HepG2 (cell line): ENCODE data around the gene ABCC3. TPM values are rescaled to one million over a fixed set of nuclear protein-coding genes. Genes with fewer than 3 reads are reported as not detected.

ENCODE experiments used
- ARID3A ChIP-seq: IDR thresholded peaks from 2 replicates; pipeline ENCODE4 v1.6.1; 2012; ENCODE audit warnings: low read depth, low read length, improper control_type of control experiment
- ATF5 ChIP-seq: sonication (generic); formaldehyde crosslinking; IDR thresholded peaks from 2 replicates; pipeline ENCODE4 v1.4.0; 2020; ENCODE audit warnings: mild to moderate bottlenecking, low read depth, missing genetic modification reagents
- CAMTA2 ChIP-seq: sonication (generic); formaldehyde crosslinking; IDR thresholded peaks from 2 replicates; pipeline ENCODE4 v1.4.0; 2020; ENCODE audit warnings: mild to moderate bottlenecking, missing genetic modification reagents, borderline replicate concordance
- CBFB ChIP-seq: sonication (generic); formaldehyde crosslinking; IDR thresholded peaks from 2 replicates; pipeline ENCODE4 v1.4.0; 2020; ENCODE audit warnings: missing genetic modification reagents
- CHD2 ChIP-seq: IDR thresholded peaks from 2 replicates; pipeline ENCODE4 v1.6.1; 2011; ENCODE audit warnings: low read depth, low read length, improper control_type of control experiment
- FOXO4 ChIP-seq: sonication (generic); formaldehyde crosslinking; conservative IDR thresholded peaks from 2 replicates; pipeline ENCODE4 v1.8.1; 2023; ENCODE audit warnings: missing genetic modification reagents
- HNF4A ChIP-seq: sonication (generic); formaldehyde crosslinking; IDR thresholded peaks from 2 replicates; pipeline ENCODE4 v1.4.0; 2020; ENCODE audit warnings: missing genetic modification reagents
- KDM3A ChIP-seq: IDR thresholded peaks from 2 replicates; pipeline ENCODE4 v1.6.1; 2018; ENCODE audit warnings: low read depth, missing compliant biosample characterization
- NFE2L2 ChIP-seq: fragments of 150-350 bp; IDR thresholded peaks from 2 replicates; pipeline ENCODE4 v1.6.1; 2014; ENCODE audit warnings: low read length
- NFYC ChIP-seq: IDR thresholded peaks from 2 replicates; pipeline ENCODE4 v1.6.1; 2016; ENCODE audit warnings: missing genetic modification reagents, missing compliant biosample characterization
- NR2F2 ChIP-seq: IDR thresholded peaks from 2 replicates; pipeline ENCODE4 v1.6.1; 2012; ENCODE audit warnings: low read depth, inconsistent platforms, borderline replicate concordance
- ONECUT2 ChIP-seq: sonication (generic); formaldehyde crosslinking; IDR thresholded peaks from 2 replicates; pipeline ENCODE4 v1.4.0; 2020; ENCODE audit warnings: missing genetic modification reagents
- POLR2AphosphoS5 ChIP-seq: IDR thresholded peaks from 2 replicates; pipeline ENCODE4 v1.6.1; 2012; ENCODE audit warnings: low read depth, low read length
- PREB ChIP-seq: sonication (generic); formaldehyde crosslinking; IDR thresholded peaks from 2 replicates; pipeline ENCODE4 v1.4.0; 2020; ENCODE audit warnings: missing genetic modification reagents
- SMC3 ChIP-seq: IDR thresholded peaks from 2 replicates; pipeline ENCODE4 v1.6.1; 2011; ENCODE audit warnings: low read length, improper control_type of control experiment
- ZMYM4 ChIP-seq: sonication (generic); formaldehyde crosslinking; IDR thresholded peaks from 2 replicates; pipeline ENCODE4 v1.8.1; 2023; ENCODE audit warnings: mild to moderate bottlenecking, missing genetic modification reagents
- ZNF10 ChIP-seq: sonication (generic); formaldehyde crosslinking; IDR thresholded peaks from 2 replicates; pipeline ENCODE4 v1.4.0; 2020; ENCODE audit warnings: mild to moderate bottlenecking, low read depth, missing genetic modification reagents, borderline replicate concordance
- ZNF225 ChIP-seq: sonication (generic); formaldehyde crosslinking; IDR thresholded peaks from 2 replicates; pipeline ENCODE4 v1.4.0; 2020; ENCODE audit warnings: mild to moderate bottlenecking, missing genetic modification reagents
- ZNF276 ChIP-seq: sonication (generic); formaldehyde crosslinking; IDR thresholded peaks from 2 replicates; pipeline ENCODE4 v1.4.0; 2020; ENCODE audit warnings: mild to moderate bottlenecking, low read depth, missing genetic modification reagents
- ZNF343 ChIP-seq: sonication (generic); formaldehyde crosslinking; IDR thresholded peaks from 2 replicates; pipeline ENCODE4 v1.4.0; 2020; ENCODE audit warnings: mild to moderate bottlenecking, missing genetic modification reagents
- ZNF362 ChIP-seq: sonication (generic); formaldehyde crosslinking; IDR thresholded peaks from 2 replicates; pipeline ENCODE4 v1.4.0; 2020; ENCODE audit warnings: missing genetic modification reagents, mild to moderate bottlenecking, borderline replicate concordance
- ZNF746 ChIP-seq: sonication (generic); formaldehyde crosslinking; IDR thresholded peaks from 2 replicates; pipeline ENCODE4 v1.8.0; 2022; ENCODE audit warnings: mild to moderate bottlenecking, missing genetic modification reagents
- polyA plus RNA-seq, 8 experiments: library from polyadenylated mRNA; depleted of rRNA in 3 of 8; stranded (reverse) in 7 of 8; unstranded in 1 of 8; fragments of >200 nt; fragmentation: Illumina TruSeq in 4 of 8; extraction: Trizol in 4 of 8; gene quantifications; 2 replicates each; pipeline versions ENCODE4 v1.2.1 to v1.2.3, GENCODE V29; 2011 to 2016; ENCODE audit warnings: low read depth in 4 of 8, missing spikeins in 1 of 8, mixed read lengths in 1 of 8; ENCODE audit not compliant: insufficient read depth in 1 of 8
- total RNA-seq, 5 experiments: library from RNA; depleted of rRNA; stranded (reverse); fragments of >200 nt; fragmentation: Illumina TruSeq; extraction: Trizol; gene quantifications; 2 replicates each; pipeline ENCODE4 v1.2.3, GENCODE V29; 2016; ENCODE audit warnings: low read depth in 1 of 5

The ABCC3 gene
- total and polyA plus RNA-seq, 2 of the 13 experiments (the other 11 are each of a cell fraction or from before 2014, with no cell fraction given): 25.2 to 50.7 TPM

- TF ChIP-seq ZMYM4 (peak; percentile 82), ZNF343 (CRISPR knock-in tag) (0 out of 2 replicates have a peak, but pooled peaks have one; percentile 53), ZNF225 (CRISPR knock-in tag) (peak; percentile 49; the same call in 1 of the 2 replicates), ZNF362 (CRISPR knock-in tag) (peak; percentile 77; the same call in 1 of the 2 replicates), PREB (CRISPR knock-in tag) (peak; percentile 63; the same call in 1 of the 2 replicates), ARID3A (peak; percentile 43; the same call in 1 of the 2 replicates), ZNF746 (CRISPR knock-in tag) (peak; percentile 91), ONECUT2 (no peak), POLR2AphosphoS5 (peak; percentile 96), CHD2 (no peak), KDM3A (CRISPR knock-in tag) (peak; percentile 96), ATF5 (peak; percentile 77; the same call in 1 of the 2 replicates), HNF4A (CRISPR knock-in tag) (peak; percentile 98), FOXO4 (CRISPR knock-in tag) (no peak), NR2F2 (peak; percentile 96), NFYC (CRISPR knock-in tag) (no peak), CAMTA2 (CRISPR knock-in tag) (no peak), NFE2L2 (no peak), ZNF276 (CRISPR knock-in tag) (peak; percentile 85; the same call in 1 of the 2 replicates), ZNF10 (no peak), CBFB (peak; percentile 95), SMC3 (peak; percentile 17; the same call in 1 of the 2 replicates)
Observed at GRCh38 chr17:50684612-50685333, 50.1 kb downstream of the ABCC3 start (continued).
